WTC11 (cell line): ENCODE results near the gene LAGE3. TPM values are rescaled to one million over a fixed set of nuclear protein-coding genes. Genes with fewer than 3 reads are reported as not detected.

Experiments
- ATAC-seq: fragments of 200-7000 bp; cut with Tn5 transposase; 2 replicates; pipeline ENCODE4 v1.10.0; 2021; ENCODE audit warnings: mild to moderate bottlenecking, moderate library complexity
- CTCF ChIA-PET: fragments of 300-600 bp; sonication (Branson Sonifier 250); formaldehyde crosslinking; loops from one replicate; lab custom pipeline; 2021; ENCODE audit warnings: antibody characterized with exemption; lab: Charles Lee
- POLR2A ChIA-PET: fragments of 350-600 bp; sonication (Branson Sonifier 250); formaldehyde crosslinking; loops from one replicate; lab custom pipeline; 2021; ENCODE audit warnings: antibody characterized with exemption; lab: Charles Lee
- DNase-seq: peaks from one replicate; pipeline ENCODE4 v3.0.0; 2021; ENCODE audit warnings: low spot score
- H3K27ac Mint-ChIP-seq: 2 replicates; pipeline ENCODE4 v1.8.0; 2021; ENCODE audit warnings: mixed read lengths
- H3K27me3 Mint-ChIP-seq: 2 replicates; pipeline ENCODE4 v1.8.0; 2021; ENCODE audit warnings: low read depth, mild to moderate bottlenecking, moderate library complexity, mixed read lengths
- H3K36me3 Mint-ChIP-seq: 2 replicates; pipeline ENCODE4 v1.8.0; 2021; ENCODE audit warnings: mixed read lengths
- H3K4me1 Mint-ChIP-seq: 2 replicates; pipeline ENCODE4 v1.8.0; 2022; ENCODE audit warnings: mixed read lengths
- H3K4me3 Mint-ChIP-seq: 2 replicates; pipeline ENCODE4 v1.8.0; 2021; ENCODE audit warnings: mild to moderate bottlenecking, moderate library complexity, mixed read lengths
- H3K9me3 Mint-ChIP-seq: 2 replicates; pipeline ENCODE4 v1.8.0; 2021; ENCODE audit warnings: mixed read lengths
- AR ChIP-seq: fragments of 250-450 bp; sonication (Bioruptor Pico); IDR thresholded peaks from 2 replicates; pipeline ENCODE4 v1.9.0; 2021; ENCODE audit warnings: mild to moderate bottlenecking
- ATF1 ChIP-seq: sonication (generic); formaldehyde crosslinking; IDR thresholded peaks from 2 replicates; pipeline ENCODE4 v1.8.1; 2023; ENCODE audit warnings: mild to moderate bottlenecking, moderate library complexity, missing genetic modification reagents
- CBFB ChIP-seq: sonication (generic); formaldehyde crosslinking; IDR thresholded peaks from 2 replicates; pipeline ENCODE4 v1.8.1; 2022; ENCODE audit warnings: mild to moderate bottlenecking, low read depth, missing genetic modification reagents
- CREB1 ChIP-seq: sonication (generic); formaldehyde crosslinking; IDR thresholded peaks from 2 replicates; pipeline ENCODE4 v1.8.0; 2023; ENCODE audit warnings: mild to moderate bottlenecking, missing genetic modification reagents
- CREM ChIP-seq: sonication (generic); formaldehyde crosslinking; IDR thresholded peaks from 2 replicates; pipeline ENCODE4 v1.8.1; 2022; ENCODE audit warnings: mild to moderate bottlenecking, missing genetic modification reagents, moderate library complexity
- E2F4 ChIP-seq: sonication (generic); formaldehyde crosslinking; IDR thresholded peaks from 2 replicates; pipeline ENCODE4 v1.8.1; 2022; ENCODE audit warnings: low read depth, mild to moderate bottlenecking, moderate library complexity, missing genetic modification reagents, borderline replicate concordance
- ERG ChIP-seq: fragments of 250-450 bp; sonication (Bioruptor Pico); IDR thresholded peaks from 2 replicates; pipeline ENCODE4 v1.8.0; 2021; ENCODE audit warnings: mild to moderate bottlenecking
- KAT7 ChIP-seq: sonication (generic); formaldehyde crosslinking; IDR thresholded peaks from 2 replicates; pipeline ENCODE4 v1.8.1; 2023; ENCODE audit warnings: missing genetic modification reagents, mild to moderate bottlenecking, borderline replicate concordance
- NFE2L1 ChIP-seq: sonication (generic); formaldehyde crosslinking; IDR thresholded peaks from 2 replicates; pipeline ENCODE4 v1.8.1; 2023; ENCODE audit warnings: missing genetic modification reagents
- NFYB ChIP-seq: sonication (generic); formaldehyde crosslinking; conservative IDR thresholded peaks from 2 replicates; pipeline ENCODE4 v1.8.0; 2022; ENCODE audit warnings: low read depth, missing genetic modification reagents
- PRDM15 ChIP-seq: sonication (generic); formaldehyde crosslinking; IDR thresholded peaks from 2 replicates; pipeline ENCODE4 v1.8.0; 2022; ENCODE audit warnings: missing genetic modification reagents
- RELA ChIP-seq: sonication (generic); formaldehyde crosslinking; IDR thresholded peaks from 2 replicates; pipeline ENCODE4 v1.8.1; 2022; ENCODE audit warnings: missing genetic modification reagents, mild to moderate bottlenecking, borderline replicate concordance
- SOX15 ChIP-seq: fragments of 250-450 bp; sonication (Bioruptor Pico); IDR thresholded peaks from 2 replicates; pipeline ENCODE4 v1.9.0; 2021; ENCODE audit warnings: mild to moderate bottlenecking
- TEAD1 ChIP-seq: sonication (generic); formaldehyde crosslinking; IDR thresholded peaks from 2 replicates; pipeline ENCODE4 v1.8.0; 2022; ENCODE audit warnings: mild to moderate bottlenecking, missing genetic modification reagents
- TEAD4 ChIP-seq: sonication (generic); formaldehyde crosslinking; IDR thresholded peaks from 2 replicates; pipeline ENCODE4 v1.8.0; 2022; ENCODE audit warnings: mild to moderate bottlenecking, missing genetic modification reagents
- TP53 ChIP-seq: sonication (generic); formaldehyde crosslinking; IDR thresholded peaks from 2 replicates; pipeline ENCODE4 v1.8.1; 2023; ENCODE audit warnings: mild to moderate bottlenecking, missing genetic modification reagents
- USF1 ChIP-seq: sonication (generic); formaldehyde crosslinking; IDR thresholded peaks from 2 replicates; pipeline ENCODE4 v1.8.0; 2022; ENCODE audit warnings: mild to moderate bottlenecking, missing genetic modification reagents
- ZBTB21 ChIP-seq: sonication (generic); formaldehyde crosslinking; IDR thresholded peaks from 2 replicates; pipeline ENCODE4 v1.8.1; 2023; ENCODE audit warnings: mild to moderate bottlenecking, missing genetic modification reagents, borderline replicate concordance
- ZBTB43 ChIP-seq: sonication (generic); formaldehyde crosslinking; IDR thresholded peaks from 2 replicates; pipeline ENCODE4 v1.8.1; 2023; ENCODE audit warnings: mild to moderate bottlenecking, missing genetic modification reagents
- ZNF671 ChIP-seq: fragments of 250-450 bp; sonication (Bioruptor Pico); IDR thresholded peaks from 2 replicates; pipeline ENCODE4 v1.8.0; 2021; ENCODE audit warnings: mild to moderate bottlenecking
- total RNA-seq: library from RNA; stranded (reverse); gene quantifications from 3 replicates; pipeline ENCODE4 v1.2.3, GENCODE V29; 2021
- TF ChIP-seq, protein P1 (sequence below): sonication (generic); formaldehyde crosslinking; IDR thresholded peaks from 2 replicates; pipeline ENCODE4 v1.8.1; 2023; ENCODE audit warnings: mild to moderate bottlenecking, moderate library complexity, missing genetic modification reagents

The LAGE3 gene
- total RNA-seq, 1 experiment from 2014 or later = 46.1 TPM

GRCh38 chrX:154436374-154436982, 42.6 kb downstream of the LAGE3 start:
- ChIA-PET POLR2A (no interaction called here), CTCF (interaction anchor here (1.2 kb wide), 1 partner anchor 63 kb away, joined by 3 read pairs; no protein-coding TSS in a partner anchor)
- H3K4me1 Mint-ChIP-seq = peaks cover 12% of the 10 kb centered on the region
- no peaks in the 10 kb centered on the region for H3K27me3 Mint-ChIP-seq
- DNase-seq = peak; percentile 53
- ATAC-seq = peak; percentile 69
- no peaks in the 10 kb centered on the region for H3K9me3 Mint-ChIP-seq
- H3K36me3 Mint-ChIP-seq = peaks cover 16% of the 10 kb centered on the region
- peak overlapping the region; percentile 84 for H3K27ac Mint-ChIP-seq
- peak overlapping the region; percentile 80 for H3K4me3 Mint-ChIP-seq
- TF ChIP-seq ATF1 (CRISPR knock-in tag) (no peak), RELA (CRISPR knock-in tag) (no peak), PRDM15 (no peak), USF1 (CRISPR knock-in tag) (no peak), CBFB (no peak), ZBTB43 (no peak), SOX15 (no peak), TEAD1 (CRISPR knock-in tag) (no peak), E2F4 (CRISPR knock-in tag) (no peak), TP53 (CRISPR knock-in tag) (no peak), TEAD4 (CRISPR knock-in tag) (no peak), ERG (CRISPR knock-in tag) (no peak), KAT7 (CRISPR knock-in tag) (no peak)
- TF ChIP-seq, protein P1, sequence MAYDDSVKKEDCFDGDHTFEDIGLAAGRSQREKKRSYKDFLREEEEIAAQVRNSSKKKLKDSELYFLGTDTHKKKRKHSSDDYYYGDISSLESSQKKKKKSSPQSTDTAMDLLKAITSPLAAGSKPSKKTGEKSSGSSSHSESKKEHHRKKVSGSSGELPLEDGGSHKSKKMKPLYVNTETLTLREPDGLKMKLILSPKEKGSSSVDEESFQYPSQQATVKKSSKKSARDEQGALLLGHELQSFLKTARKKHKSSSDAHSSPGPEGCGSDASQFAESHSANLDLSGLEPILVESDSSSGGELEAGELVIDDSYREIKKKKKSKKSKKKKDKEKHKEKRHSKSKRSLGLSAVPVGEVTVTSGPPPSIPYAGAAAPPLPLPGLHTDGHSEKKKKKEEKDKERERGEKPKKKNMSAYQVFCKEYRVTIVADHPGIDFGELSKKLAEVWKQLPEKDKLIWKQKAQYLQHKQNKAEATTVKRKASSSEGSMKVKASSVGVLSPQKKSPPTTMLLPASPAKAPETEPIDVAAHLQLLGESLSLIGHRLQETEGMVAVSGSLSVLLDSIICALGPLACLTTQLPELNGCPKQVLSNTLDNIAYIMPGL (CRISPR knock-in tag) = no peak

DNA sequence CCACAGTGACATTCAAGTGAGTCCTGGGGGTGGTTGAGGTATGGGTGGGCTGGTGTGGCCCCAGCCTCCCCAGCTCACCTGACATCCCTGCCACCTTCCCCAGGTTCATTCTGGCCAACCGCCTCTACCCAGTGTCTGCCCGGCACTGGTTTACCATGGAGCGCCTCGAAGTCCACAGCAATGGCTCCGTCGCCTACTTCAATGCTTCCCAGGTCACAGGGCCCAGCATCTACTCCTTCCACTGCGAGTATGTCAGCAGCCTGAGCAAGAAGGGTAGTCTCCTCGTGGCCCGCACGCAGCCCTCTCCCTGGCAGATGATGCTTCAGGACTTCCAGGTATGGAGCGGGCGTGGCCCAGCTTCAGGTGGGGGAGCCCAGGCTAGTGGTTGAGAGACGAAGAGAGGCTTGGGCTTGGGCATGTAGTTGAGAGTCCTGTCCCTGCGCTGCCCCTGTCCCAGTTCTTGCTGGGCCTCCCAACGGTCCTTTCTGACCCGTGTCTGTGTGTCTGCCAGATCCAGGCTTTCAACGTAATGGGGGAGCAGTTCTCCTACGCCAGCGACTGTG, 43.8 kb downstream of the LAGE3 start:
- no peaks in the 10 kb centered on the region for H3K27me3 Mint-ChIP-seq
- DNase-seq (no peak), ATAC-seq (no peak)
- POLR2A ChIA-PET = no interaction called here
- no peak overlapping the region for H3K4me3 Mint-ChIP-seq
- H3K36me3 Mint-ChIP-seq = peaks cover 12% of the 10 kb centered on the region; the same call in 1 of the 2 replicates
- peaks cover 19% of the 10 kb centered on the region for H3K4me1 Mint-ChIP-seq
- no peaks in the 10 kb centered on the region for H3K9me3 Mint-ChIP-seq
- H3K27ac Mint-ChIP-seq = no peak overlapping the region
- CTCF ChIA-PET = interaction anchor here (1.2 kb wide), 1 partner anchor 62 kb away, joined by 3 read pairs; no protein-coding TSS in a partner anchor
- no peak for TF ChIP-seq NFE2L1
- TF ChIP-seq ZNF671 (CRISPR knock-in tag) = no peak
- TF ChIP-seq NFYB (CRISPR knock-in tag) = no peak
- TF ChIP-seq CREM (CRISPR knock-in tag) = no peak
- TF ChIP-seq ZBTB21 (CRISPR knock-in tag) = no peak
- no peak for TF ChIP-seq CREB1 (CRISPR knock-in tag)
- no peak for TF ChIP-seq AR (CRISPR knock-in tag)
